ENCODE measurements around the gene EMC1.

DNA sequence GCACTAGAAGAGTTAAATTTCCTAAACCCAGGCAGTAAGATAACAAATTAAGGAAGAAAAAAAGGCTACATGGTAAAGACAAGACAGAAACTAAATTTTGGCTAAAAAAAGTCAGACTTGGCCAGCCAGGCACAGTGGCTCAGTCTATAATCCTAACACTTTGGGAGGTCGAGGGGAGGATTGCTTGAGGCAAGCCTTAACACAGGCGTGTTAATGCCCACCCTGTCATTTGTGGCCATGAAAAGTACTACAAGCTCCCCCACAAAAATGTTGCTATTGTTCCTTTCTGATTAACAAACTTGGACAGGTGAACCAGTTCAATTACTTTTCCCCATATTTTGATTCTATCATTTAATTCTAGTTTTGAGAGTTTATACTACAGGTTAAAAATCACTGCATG is 73.5 kb downstream of the EMC1 start:
- TF ChIP-seq, protein P1, sequence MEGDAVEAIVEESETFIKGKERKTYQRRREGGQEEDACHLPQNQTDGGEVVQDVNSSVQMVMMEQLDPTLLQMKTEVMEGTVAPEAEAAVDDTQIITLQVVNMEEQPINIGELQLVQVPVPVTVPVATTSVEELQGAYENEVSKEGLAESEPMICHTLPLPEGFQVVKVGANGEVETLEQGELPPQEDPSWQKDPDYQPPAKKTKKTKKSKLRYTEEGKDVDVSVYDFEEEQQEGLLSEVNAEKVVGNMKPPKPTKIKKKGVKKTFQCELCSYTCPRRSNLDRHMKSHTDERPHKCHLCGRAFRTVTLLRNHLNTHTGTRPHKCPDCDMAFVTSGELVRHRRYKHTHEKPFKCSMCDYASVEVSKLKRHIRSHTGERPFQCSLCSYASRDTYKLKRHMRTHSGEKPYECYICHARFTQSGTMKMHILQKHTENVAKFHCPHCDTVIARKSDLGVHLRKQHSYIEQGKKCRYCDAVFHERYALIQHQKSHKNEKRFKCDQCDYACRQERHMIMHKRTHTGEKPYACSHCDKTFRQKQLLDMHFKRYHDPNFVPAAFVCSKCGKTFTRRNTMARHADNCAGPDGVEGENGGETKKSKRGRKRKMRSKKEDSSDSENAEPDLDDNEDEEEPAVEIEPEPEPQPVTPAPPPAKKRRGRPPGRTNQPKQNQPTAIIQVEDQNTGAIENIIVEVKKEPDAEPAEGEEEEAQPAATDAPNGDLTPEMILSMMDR (tag by site-specific recombination; IDR thresholded peaks at IDR 0.05) = no peak
- TF ChIP-seq, protein P2, sequence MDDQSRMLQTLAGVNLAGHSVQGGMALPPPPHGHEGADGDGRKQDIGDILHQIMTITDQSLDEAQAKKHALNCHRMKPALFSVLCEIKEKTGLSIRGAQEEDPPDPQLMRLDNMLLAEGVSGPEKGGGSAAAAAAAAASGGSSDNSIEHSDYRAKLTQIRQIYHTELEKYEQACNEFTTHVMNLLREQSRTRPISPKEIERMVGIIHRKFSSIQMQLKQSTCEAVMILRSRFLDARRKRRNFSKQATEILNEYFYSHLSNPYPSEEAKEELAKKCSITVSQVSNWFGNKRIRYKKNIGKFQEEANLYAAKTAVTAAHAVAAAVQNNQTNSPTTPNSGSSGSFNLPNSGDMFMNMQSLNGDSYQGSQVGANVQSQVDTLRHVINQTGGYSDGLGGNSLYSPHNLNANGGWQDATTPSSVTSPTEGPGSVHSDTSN (CRISPR knock-in tag; IDR thresholded peaks at IDR 0.05) = no peak
- TF ChIP-seq ZNF292 (tag by site-specific recombination; IDR thresholded peaks at IDR 0.05; ENCODE audit: borderline replicate concordance, low read depth) (no peak), ZNF624 (tag by site-specific recombination; IDR thresholded peaks at IDR 0.05) (no peak), ZNF776 (tag by site-specific recombination; IDR thresholded peaks at IDR 0.05; ENCODE audit: borderline replicate concordance) (no peak), ZNF521 (tag by site-specific recombination; IDR thresholded peaks at IDR 0.05) (no peak), ZNF274 (IDR thresholded peaks at IDR 0.05; ENCODE audit: low read length) (no peak), ZNF274 (tag by site-specific recombination; IDR thresholded peaks at IDR 0.05; ENCODE audit: borderline replicate concordance) (no peak)

All from HEK293 (cell line).